Measurements from ENCODE around the gene KCTD15.
"Not testable (repeated sequence)": the region's sequence is repeated elsewhere in the genome, so short reads cannot be mapped to it uniquely, and the experiment has no call there.

KCTD15 gene

GRCh38 chr19:33814181-33815165 lies 17.8 kb downstream of the KCTD15 start:
- DNase-seq (ENCODE audit: low read depth in 2 of 2), result no peak

GRCh38 chr19:33815380-33816340 lies 19.0 kb downstream of the KCTD15 start:
- DNase-seq (ENCODE audit: low read depth in 2 of 2), result no peak

- no peak for DNase-seq (ENCODE audit: low read depth in 2 of 2)
Measured at GRCh38 chr19:33818411-33818810, 21.7 kb downstream of the KCTD15 start.

GRCh38 chr19:33819078-33819477 lies 22.4 kb downstream of the KCTD15 start:
- not testable (repeated sequence) for DNase-seq (ENCODE audit: low read depth in 2 of 2)

GRCh38 chr19:33819506-33819879 lies 22.8 kb downstream of the KCTD15 start:
- no peak for DNase-seq (ENCODE audit: low read depth in 2 of 2)

- DNase-seq (ENCODE audit: low read depth in 2 of 2), result peak; percentile 39 to 59
Measured at GRCh38 chr19:33819880-33820781, 23.5 kb downstream of the KCTD15 start.

GRCh38 chr19:33821871-33822270 lies 25.2 kb downstream of the KCTD15 start:
- DNase-seq (ENCODE audit: low read depth in 2 of 2), result no peak

- no peak for DNase-seq (ENCODE audit: low read depth in 2 of 2)
Measured at GRCh38 chr19:33823341-33823740, 26.7 kb downstream of the KCTD15 start.

GRCh38 chr19:33825556-33825955 lies 28.9 kb downstream of the KCTD15 start:
- DNase-seq (ENCODE audit: low read depth in 2 of 2), result no peak

GRCh38 chr19:33826521-33826920 lies 29.9 kb downstream of the KCTD15 start:
- no peak for DNase-seq (ENCODE audit: low read depth in 2 of 2)

- no peak for DNase-seq (ENCODE audit: low read depth in 2 of 2)
Measured at GRCh38 chr19:33828266-33829075, 31.8 kb downstream of the KCTD15 start.

- DNase-seq (ENCODE audit: low read depth in 2 of 2), result no peak
Measured at GRCh38 chr19:33830264-33830663, 33.6 kb downstream of the KCTD15 start.

- DNase-seq (ENCODE audit: low read depth in 2 of 2), result no peak
Measured at GRCh38 chr19:33831825-33832224, 35.2 kb downstream of the KCTD15 start.

GRCh38 chr19:33832633-33833032 lies 36.0 kb downstream of the KCTD15 start:
- DNase-seq (ENCODE audit: low read depth in 2 of 2), result no peak

- no peak for DNase-seq (ENCODE audit: low read depth in 2 of 2)
Measured at GRCh38 chr19:33840382-33840781, 43.7 kb downstream of the KCTD15 start.

GRCh38 chr19:33840783-33841182 lies 44.1 kb downstream of the KCTD15 start:
- DNase-seq (ENCODE audit: low read depth in 2 of 2), result no peak

GRCh38 chr19:33841685-33842084 lies 45.0 kb downstream of the KCTD15 start:
- DNase-seq (ENCODE audit: low read depth in 2 of 2), result no peak

GRCh38 chr19:33844478-33844877 lies 47.8 kb downstream of the KCTD15 start:
- DNase-seq (ENCODE audit: low read depth in 2 of 2), result no peak

- DNase-seq (ENCODE audit: low read depth in 2 of 2), result no peak
Measured at GRCh38 chr19:33845498-33845897, 48.8 kb downstream of the KCTD15 start.

- DNase-seq (ENCODE audit: low read depth in 2 of 2), result no peak
Measured at GRCh38 chr19:33849551-33850147, 53.0 kb downstream of the KCTD15 start.

Data from activated CD4-positive, alpha-beta T cell treated with anti-CD3 and anti-CD28 coated beads for 24 hours (primary cell).